ENCODE measurements around the gene PAWR. TPM values are rescaled to one million over a fixed set of nuclear protein-coding genes. Genes with fewer than 3 reads are reported as not detected.

Gene PAWR
- total RNA-seq, 2 donors from 2014 or later, result 78.9 to 104 TPM

GRCh38 chr12:79597910-79598309 is 92.9 kb downstream of the PAWR start:
- H3K4me1 ChIP-seq (ENCODE audit: control insufficient read depth in 1 of 2, low read depth in 2 of 2), result no peaks in the 10 kb centered on the region
- H3K36me3 ChIP-seq, result no peaks in the 10 kb centered on the region
- no peak overlapping the region for H3K27ac ChIP-seq
- no peak for TF ChIP-seq CTCF (IDR thresholded peaks at IDR 0.05)
- no peak overlapping the region for H3K4me3 ChIP-seq
- no peaks in the 10 kb centered on the region for H3K9me3 ChIP-seq
- DNase-seq (ENCODE audit: low spot score), result no peak
- H3K27me3 ChIP-seq (replicated peaks; ENCODE audit: insufficient read depth), result no peaks in the 10 kb centered on the region
- no peak for ATAC-seq (ENCODE audit: insufficient number of reproducible peaks, low FRiP score, low read depth)

- no peak for TF ChIP-seq CTCF (IDR thresholded peaks at IDR 0.05)
- ATAC-seq (ENCODE audit: insufficient number of reproducible peaks, low FRiP score, low read depth) (no peak), DNase-seq (ENCODE audit: low spot score) (no peak)
Observed at GRCh38 chr12:79596719-79597350, 93.9 kb downstream of the PAWR start.

GRCh38 chr12:79595273-79595672 is 95.5 kb downstream of the PAWR start:
- DNase-seq (ENCODE audit: low spot score) (no peak), ATAC-seq (ENCODE audit: insufficient number of reproducible peaks, low FRiP score, low read depth) (no peak)
- peaks cover 4% of the 10 kb centered on the region for H3K36me3 ChIP-seq
- no peak for TF ChIP-seq CTCF (IDR thresholded peaks at IDR 0.05)
- H3K9me3 ChIP-seq, result no peaks in the 10 kb centered on the region
- H3K27me3 ChIP-seq (replicated peaks; ENCODE audit: insufficient read depth), result no peaks in the 10 kb centered on the region
- H3K27ac ChIP-seq, result no peak overlapping the region
- H3K4me3 ChIP-seq, result no peak overlapping the region
- no peaks in the 10 kb centered on the region for H3K4me1 ChIP-seq (ENCODE audit: control insufficient read depth in 1 of 2, low read depth in 2 of 2)

More at GRCh38 chr12:79596719-79597350, 93.9 kb downstream of the PAWR start:
- Histone ChIP-seq H3K27me3 (replicated peaks; ENCODE audit: insufficient read depth) (no peaks in the 10 kb centered on the region), H3K27ac (no peak overlapping the region), H3K4me1 (ENCODE audit: control insufficient read depth in 1 of 2, low read depth in 2 of 2) (no peaks in the 10 kb centered on the region), H3K36me3 (no peaks in the 10 kb centered on the region), H3K4me3 (no peak overlapping the region), H3K9me3 (no peaks in the 10 kb centered on the region)

GRCh38 chr12:79592865-79593264 is 97.9 kb downstream of the PAWR start:
- no peaks in the 10 kb centered on the region for H3K9me3 ChIP-seq
- ATAC-seq (ENCODE audit: insufficient number of reproducible peaks, low FRiP score, low read depth) (no peak), DNase-seq (ENCODE audit: low spot score) (no peak)
- peaks cover 4% of the 10 kb centered on the region for H3K36me3 ChIP-seq
- H3K4me1 ChIP-seq (ENCODE audit: control insufficient read depth in 1 of 2, low read depth in 2 of 2), result no peaks in the 10 kb centered on the region
- H3K27ac ChIP-seq, result no peak overlapping the region
- no peak for TF ChIP-seq CTCF (IDR thresholded peaks at IDR 0.05)
- H3K4me3 ChIP-seq, result no peak overlapping the region
- H3K27me3 ChIP-seq (replicated peaks; ENCODE audit: insufficient read depth), result no peaks in the 10 kb centered on the region

- Histone ChIP-seq H3K9me3 (no peaks in the 10 kb centered on the region), H3K27ac (no peak overlapping the region), H3K4me1 (ENCODE audit: control insufficient read depth in 1 of 2, low read depth in 2 of 2) (no peaks in the 10 kb centered on the region), H3K27me3 (replicated peaks; ENCODE audit: insufficient read depth) (no peaks in the 10 kb centered on the region), H3K4me3 (no peak overlapping the region), H3K36me3 (peaks cover 4% of the 10 kb centered on the region)
- no peak for TF ChIP-seq CTCF (IDR thresholded peaks at IDR 0.05)
- DNase-seq (ENCODE audit: low spot score) (no peak), ATAC-seq (ENCODE audit: insufficient number of reproducible peaks, low FRiP score, low read depth) (no peak)
Observed at GRCh38 chr12:79591988-79592387, 98.8 kb downstream of the PAWR start.
